Right atrium auricular region (tissue), 2 donors: ENCODE measurements around the gene FAM234B. TPM values are rescaled to one million over a fixed set of nuclear protein-coding genes. Genes with fewer than 3 reads are reported as not detected.

Source experiments
- DNase-seq: peaks from one replicate; pipeline ENCODE4 v3.0.0-alpha.2; 2019; ENCODE audit warnings: low spot score
- H3K27ac ChIP-seq, 2 donors: fragments of 200-600 bp; sonication (generic); 1 replicate in 1 of 2; 2 replicates in 1 of 2; pipeline ENCODE4 v1.5.1; 2016 to 2019
- H3K27me3 ChIP-seq, 2 donors: fragments of 200-600 bp; sonication (generic); one replicate each; pipeline versions ENCODE4 v1.5.1 to v1.6.0; 2017 to 2019
- H3K36me3 ChIP-seq: fragments of 200-600 bp; sonication (generic); one replicate; pipeline ENCODE4 v1.5.1; 2016
- H3K4me1 ChIP-seq, 2 donors: fragments of 200-600 bp; sonication (generic); one replicate each; pipeline versions ENCODE4 v1.5.1 to v1.6.0; 2017 to 2019
- H3K4me3 ChIP-seq, 2 donors: fragments of 200-600 bp; sonication (generic); 1 replicate in 1 of 2; 2 replicates in 1 of 2; pipeline ENCODE4 v1.5.1; 2017 to 2019; ENCODE audit warnings: mild to moderate bottlenecking in 1 of 2, moderate library complexity in 1 of 2
- H3K9me3 ChIP-seq, 2 donors: fragments of 200-600 bp; sonication (generic); one replicate each; pipeline ENCODE4 v1.5.1; 2019
- CTCF ChIP-seq, 2 donors: fragments of 200-600 bp; sonication (generic); IDR thresholded peaks; one replicate each; pipeline ENCODE4 v1.5.1; 2019; ENCODE audit warnings: antibody characterized with exemption in 2 of 2
- total RNA-seq, 2 donors: library from RNA; depleted of rRNA; stranded (reverse); fragments of >200 nt; gene quantifications; one replicate each; pipeline ENCODE4 v1.1.0, GENCODE V29; 2016

Gene FAM234B
- total RNA-seq, 2 donors from 2014 or later = 1.7 to 4.6 TPM

- no peaks in the 10 kb centered on the region for H3K27me3 ChIP-seq
- peaks cover 0 to 43% of the 10 kb centered on the region in 2 donors for H3K4me1 ChIP-seq
- no peaks in the 10 kb centered on the region for H3K9me3 ChIP-seq
- no peak for TF ChIP-seq CTCF (IDR thresholded peaks at IDR 0.05)
- H3K4me3 ChIP-seq = peak overlapping the region; percentile 47 to 77
- no peak for DNase-seq
- H3K36me3 ChIP-seq = no peaks in the 10 kb centered on the region
- peak overlapping the region; percentile 92 for H3K27ac ChIP-seq
Observed at GRCh38 chr12:13001775-13002040, 42.5 kb upstream of the FAM234B start.

- TF ChIP-seq CTCF (IDR thresholded peaks at IDR 0.05) = no peak
- H3K36me3 ChIP-seq = no peaks in the 10 kb centered on the region
- peaks cover 0 to 35% of the 10 kb centered on the region in 2 donors for H3K4me1 ChIP-seq
- no peak overlapping the region for H3K4me3 ChIP-seq
- DNase-seq = no peak
- no peaks in the 10 kb centered on the region for H3K27me3 ChIP-seq
- no peaks in the 10 kb centered on the region for H3K9me3 ChIP-seq
- no peak overlapping the region for H3K27ac ChIP-seq
Observed at GRCh38 chr12:13002301-13003097, 41.7 kb upstream of the FAM234B start.

GRCh38 chr12:13004361-13004760 is 39.8 kb upstream of the FAM234B start:
- Histone ChIP-seq H3K27ac (no peak overlapping the region), H3K4me3 (no peak overlapping the region), H3K9me3 (no peaks in the 10 kb centered on the region), H3K4me1 (peaks cover 0 to 16% of the 10 kb centered on the region in 2 donors), H3K36me3 (no peaks in the 10 kb centered on the region), H3K27me3 (no peaks in the 10 kb centered on the region)
- no peak for DNase-seq
- no peak for TF ChIP-seq CTCF (IDR thresholded peaks at IDR 0.05)

GRCh38 chr12:13004986-13005385 is 39.2 kb upstream of the FAM234B start:
- Histone ChIP-seq H3K4me3 (no peak overlapping the region), H3K4me1 (peaks cover 0 to 13% of the 10 kb centered on the region in 2 donors), H3K27me3 (no peaks in the 10 kb centered on the region), H3K36me3 (no peaks in the 10 kb centered on the region), H3K9me3 (no peaks in the 10 kb centered on the region), H3K27ac (no peak overlapping the region)
- no peak for DNase-seq
- no peak for TF ChIP-seq CTCF (IDR thresholded peaks at IDR 0.05)

GRCh38 chr12:13005649-13006048 is 38.5 kb upstream of the FAM234B start:
- Histone ChIP-seq H3K4me1 (peaks cover 0 to 10% of the 10 kb centered on the region in 2 donors), H3K9me3 (no peaks in the 10 kb centered on the region), H3K4me3 (no peak overlapping the region), H3K27me3 (no peaks in the 10 kb centered on the region), H3K36me3 (no peaks in the 10 kb centered on the region), H3K27ac (no peak overlapping the region)
- TF ChIP-seq CTCF (IDR thresholded peaks at IDR 0.05) = no peak
- DNase-seq = no peak
